MM.1S (cell line): ENCODE data around the gene TSPAN7.

ENCODE experiments used
- DNase-seq: peaks from one replicate; pipeline ENCODE4 v3.0.0-alpha.2; 2015
- H2AFZ ChIP-seq: fragments of 300-600 bp; sonication (generic); 2 replicates; pipeline ENCODE4 v1.6.0; 2016; ENCODE audit warnings: antibody characterized with exemption, low read length
- H3F3A ChIP-seq: fragments of 300-600 bp; sonication (generic); 2 replicates; pipeline ENCODE4 v1.6.1; 2016; ENCODE audit warnings: mild to moderate bottlenecking, antibody characterized with exemption, low read length, moderate library complexity, mixed read lengths; ENCODE audit not compliant: insufficient read depth
- H3K27ac ChIP-seq: fragments of 300-600 bp; sonication (generic); 2 replicates; pipeline ENCODE4 v1.5.1; 2016; ENCODE audit warnings: mild to moderate bottlenecking, low read length
- H3K27me3 ChIP-seq: fragments of 300-600 bp; sonication (generic); replicated peaks from 2 replicates; pipeline ENCODE4 v1.6.0; 2016; ENCODE audit warnings: low read length; ENCODE audit not compliant: insufficient read depth
- H3K36me3 ChIP-seq: fragments of 300-600 bp; sonication (generic); replicated peaks from 2 replicates; pipeline ENCODE4 v1.6.1; 2016; ENCODE audit warnings: mild to moderate bottlenecking, low read length, mixed read lengths; ENCODE audit not compliant: insufficient read depth
- H3K4me1 ChIP-seq: fragments of 300-600 bp; sonication (generic); 2 replicates; pipeline ENCODE4 v1.6.1; 2016; ENCODE audit warnings: low read length, mixed read lengths
- H3K4me2 ChIP-seq: fragments of 300-600 bp; sonication (generic); 2 replicates; pipeline ENCODE4 v1.6.0; 2016; ENCODE audit warnings: low read depth, low read length
- H3K4me3 ChIP-seq: fragments of 300-600 bp; sonication (generic); 2 replicates; pipeline ENCODE4 v1.5.1; 2016; ENCODE audit warnings: low read length, mixed read lengths
- H3K79me2 ChIP-seq: fragments of 300-600 bp; sonication (generic); 2 replicates; pipeline ENCODE4 v1.6.1; 2016; ENCODE audit warnings: mixed run types, low read length, mixed read lengths
- H3K9ac ChIP-seq: fragments of 300-600 bp; sonication (generic); 2 replicates; pipeline ENCODE4 v1.6.1; 2016; ENCODE audit warnings: low read length, mixed read lengths
- H3K9me2 ChIP-seq: fragments of 300-600 bp; sonication (generic); replicated peaks from 2 replicates; pipeline ENCODE4 v1.6.1; 2016; ENCODE audit warnings: mild to moderate bottlenecking, low read length, mixed read lengths; ENCODE audit not compliant: insufficient read depth
- H3K9me3 ChIP-seq: fragments of 300-600 bp; sonication (generic); replicated peaks from 2 replicates; pipeline ENCODE4 v1.6.1; 2016; ENCODE audit warnings: mild to moderate bottlenecking, low read length, mixed read lengths; ENCODE audit not compliant: insufficient read depth
- H4K20me1 ChIP-seq: fragments of 300-600 bp; sonication (generic); 2 replicates; pipeline ENCODE4 v1.6.1; 2016; ENCODE audit warnings: mild to moderate bottlenecking, low read length, moderate library complexity, mixed read lengths; ENCODE audit not compliant: insufficient read depth
- CTCF ChIP-seq: fragments of 300-600 bp; sonication (generic); IDR thresholded peaks from 2 replicates; pipeline ENCODE4 v1.5.1; 2016; ENCODE audit warnings: antibody characterized with exemption, low read length, mixed read lengths
- EZH2 ChIP-seq: fragments of 300-600 bp; sonication (generic); optimal IDR thresholded peaks from 2 replicates; pipeline ENCODE3; 2017; ENCODE audit warnings: low read depth, mild to moderate bottlenecking, antibody characterized with exemption, low read length, mixed read lengths
- EZH2phosphoT487 ChIP-seq: fragments of 300-600 bp; sonication (generic); IDR thresholded peaks from 2 replicates; pipeline ENCODE4 v1.6.1; 2018; ENCODE audit warnings: antibody characterized with exemption, low read length

The TSPAN7 gene

GRCh38 chrX:38726612-38727011 lies 165.3 kb downstream of the TSPAN7 start:
- Histone ChIP-seq H3F3A (no peaks in the 10 kb centered on the region), H3K9ac (no peak overlapping the region), H3K27ac (no peak overlapping the region), H3K4me1 (no peaks in the 10 kb centered on the region), H3K4me2 (no peak overlapping the region), H3K79me2 (no peaks in the 10 kb centered on the region), H3K9me2 (no peaks in the 10 kb centered on the region), H2AFZ (no peak overlapping the region), H4K20me1 (no peaks in the 10 kb centered on the region), H3K36me3 (no peaks in the 10 kb centered on the region), H3K9me3 (no peaks in the 10 kb centered on the region), H3K4me3 (no peak overlapping the region), H3K27me3 (no peaks in the 10 kb centered on the region)
- DNase-seq = no peak
- TF ChIP-seq EZH2 (no peak), EZH2phosphoT487 (no peak), CTCF (no peak)

- Histone ChIP-seq H3K4me1 (no peaks in the 10 kb centered on the region), H3K9me2 (no peaks in the 10 kb centered on the region), H3K27me3 (no peaks in the 10 kb centered on the region), H3K36me3 (no peaks in the 10 kb centered on the region), H3K79me2 (no peaks in the 10 kb centered on the region), H3K4me3 (no peak overlapping the region), H2AFZ (no peak overlapping the region), H3K9ac (no peak overlapping the region), H3F3A (no peaks in the 10 kb centered on the region), H4K20me1 (no peaks in the 10 kb centered on the region), H3K27ac (no peak overlapping the region), H3K9me3 (no peaks in the 10 kb centered on the region), H3K4me2 (no peak overlapping the region)
- TF ChIP-seq CTCF = no peak
- no peak for TF ChIP-seq EZH2
- no peak for TF ChIP-seq EZH2phosphoT487
- no peak for DNase-seq
These were observed 166.3 kb downstream of the TSPAN7 start for GRCh38 chrX:38727668-38728067.

DNA sequence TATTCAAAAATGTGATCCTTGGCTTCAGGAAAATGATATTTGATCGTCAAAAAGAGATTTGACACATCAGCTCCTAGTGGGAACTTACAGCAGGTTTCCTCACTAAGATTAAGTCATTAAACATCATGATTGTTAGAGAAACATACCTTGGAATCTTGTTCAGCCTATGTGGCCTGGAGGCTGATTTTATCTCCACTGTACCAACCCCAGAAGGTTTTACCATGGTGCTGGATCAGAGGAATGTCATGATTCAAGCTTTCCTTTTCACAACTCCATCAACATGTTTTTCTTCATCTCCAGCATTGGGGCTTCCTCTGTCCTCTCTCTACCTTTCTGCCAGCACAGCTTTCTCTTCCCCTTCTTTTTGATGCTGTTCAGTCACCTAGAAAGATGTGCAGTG lies 171.5 kb downstream of the TSPAN7 start:
- no peak for DNase-seq
- no peaks in the 10 kb centered on the region for H3K9me2 ChIP-seq
- H3K79me2 ChIP-seq = no peaks in the 10 kb centered on the region
- no peaks in the 10 kb centered on the region for H3K27me3 ChIP-seq
- no peaks in the 10 kb centered on the region for H3F3A ChIP-seq
- no peak overlapping the region for H3K4me3 ChIP-seq
- H4K20me1 ChIP-seq = no peaks in the 10 kb centered on the region
- TF ChIP-seq CTCF (no peak), EZH2phosphoT487 (no peak), EZH2 (no peak)
- H3K9me3 ChIP-seq = no peaks in the 10 kb centered on the region
- no peak overlapping the region for H2AFZ ChIP-seq
- H3K27ac ChIP-seq = no peak overlapping the region
- no peak overlapping the region for H3K9ac ChIP-seq
- no peaks in the 10 kb centered on the region for H3K4me1 ChIP-seq
- H3K36me3 ChIP-seq = no peaks in the 10 kb centered on the region
- H3K4me2 ChIP-seq = no peak overlapping the region
